LHCN-M2 (cell line): Measurements from ENCODE around the gene PRR20B. TPM values are rescaled to one million over a fixed set of nuclear protein-coding genes. Genes with fewer than 3 reads are reported as not detected.
"Not testable (repeated sequence)": the region's sequence is repeated elsewhere in the genome, so short reads cannot be mapped to it uniquely, and the experiment has no call there.

ENCODE experiments used
- DNase-seq: peaks from one replicate; pipeline ENCODE4 v3.0.0-alpha.2; 2012; ENCODE audit warnings: low read depth
- polyA plus RNA-seq: library from polyadenylated mRNA; unstranded; fragments of >200 nt; gene quantifications from one replicate; pipeline ENCODE4 v1.2.1, GENCODE V29; 2012; ENCODE audit warnings: missing spikeins
- total RNA-seq: library from RNA; depleted of rRNA; stranded (reverse); fragments of >200 nt; gene quantifications from 2 replicates; pipeline ENCODE4 v1.2.3, GENCODE V29; 2014; rRNA removed

PRR20B gene
- total RNA-seq, result not detected in 2 replicates
- not detected for polyA plus RNA-seq

GRCh38 chr13:57147188-57147587 is at the start of gene PRR20B:
PRR20B (plus strand) TSS chr13:57147488; CDS start chr13:57147875, 387 bp downstream.
- DNase-seq, result not testable (repeated sequence)

- DNase-seq, result no peak
Measured at GRCh38 chr13:57114945-57115344, 32.3 kb upstream of the PRR20B start.

- DNase-seq, result no peak
Measured at GRCh38 chr13:57123681-57124080, 23.6 kb upstream of the PRR20B start.

- no peak for DNase-seq
Measured at GRCh38 chr13:57128909-57129308, 18.4 kb upstream of the PRR20B start.

GRCh38 chr13:57136093-57136492 is 11.2 kb upstream of the PRR20B start:
- no peak for DNase-seq

GRCh38 chr13:57137585-57137984 is 9.7 kb upstream of the PRR20B start:
- DNase-seq, result no peak

- DNase-seq, result no peak
Measured at GRCh38 chr13:57138988-57139387, 8.3 kb upstream of the PRR20B start.

GRCh38 chr13:57139781-57140180 is 7.5 kb upstream of the PRR20B start:
- not testable (repeated sequence) for DNase-seq

GRCh38 chr13:57140235-57140968 is 6.9 kb upstream of the PRR20B start, which contains the start of gene PRR20A:
PRR20A (plus strand) TSS chr13:57140918; CDS start chr13:57141305, 387 bp downstream.
- DNase-seq, result not testable (repeated sequence)

- DNase-seq, result not testable (repeated sequence)
Measured at GRCh38 chr13:57148106-57148505, 818 bp downstream of the PRR20B start.

- not testable (repeated sequence) for DNase-seq
Measured at GRCh38 chr13:57153761-57154160, 6.5 kb downstream of the PRR20B start, which contains the start of gene PRR20C. PRR20C (plus strand) TSS chr13:57154061; CDS start chr13:57154448, 387 bp downstream.

- DNase-seq, result not testable (repeated sequence)
Measured at GRCh38 chr13:57160332-57160731, 13.0 kb downstream of the PRR20B start, which contains the start of gene PRR20D. PRR20D (plus strand) TSS chr13:57160632; CDS start chr13:57161019, 387 bp downstream.

GRCh38 chr13:57166897-57167296 is 19.6 kb downstream of the PRR20B start, which contains the start of gene PRR20E:
PRR20E (plus strand) TSS chr13:57167197; CDS start chr13:57167584, 387 bp downstream.
- DNase-seq, result not testable (repeated sequence)

GRCh38 chr13:57191667-57192066 is 44.4 kb downstream of the PRR20B start:
- DNase-seq, result no peak

Other genes starting within 250 kb of the PRR20B start
- not detected in 2 replicates for gene PRR20A, start 6.6 kb upstream of the PRR20B start, total RNA-seq
- not detected in 2 replicates for gene PRR20C, start 6.6 kb downstream of the PRR20B start, total RNA-seq
- gene PRR20D, start 13.1 kb downstream of the PRR20B start, total RNA-seq, result not detected in 2 replicates
- not detected in 2 replicates for gene PRR20E, start 19.7 kb downstream of the PRR20B start, total RNA-seq